ENCODE measurements around the gene LHFPL6. TPM values are rescaled to one million over a fixed set of nuclear protein-coding genes. Genes with fewer than 3 reads are reported as not detected.
A peak's percentile ranks its signal among the peaks of the same experiment; 100 is the strongest.

The LHFPL6 gene
- 10 to 100 TPM; 39.0 to 42.8 (median 40.2) TPM for polyA plus RNA-seq (ENCODE audit: insufficient read length in 3 of 3)

DNA sequence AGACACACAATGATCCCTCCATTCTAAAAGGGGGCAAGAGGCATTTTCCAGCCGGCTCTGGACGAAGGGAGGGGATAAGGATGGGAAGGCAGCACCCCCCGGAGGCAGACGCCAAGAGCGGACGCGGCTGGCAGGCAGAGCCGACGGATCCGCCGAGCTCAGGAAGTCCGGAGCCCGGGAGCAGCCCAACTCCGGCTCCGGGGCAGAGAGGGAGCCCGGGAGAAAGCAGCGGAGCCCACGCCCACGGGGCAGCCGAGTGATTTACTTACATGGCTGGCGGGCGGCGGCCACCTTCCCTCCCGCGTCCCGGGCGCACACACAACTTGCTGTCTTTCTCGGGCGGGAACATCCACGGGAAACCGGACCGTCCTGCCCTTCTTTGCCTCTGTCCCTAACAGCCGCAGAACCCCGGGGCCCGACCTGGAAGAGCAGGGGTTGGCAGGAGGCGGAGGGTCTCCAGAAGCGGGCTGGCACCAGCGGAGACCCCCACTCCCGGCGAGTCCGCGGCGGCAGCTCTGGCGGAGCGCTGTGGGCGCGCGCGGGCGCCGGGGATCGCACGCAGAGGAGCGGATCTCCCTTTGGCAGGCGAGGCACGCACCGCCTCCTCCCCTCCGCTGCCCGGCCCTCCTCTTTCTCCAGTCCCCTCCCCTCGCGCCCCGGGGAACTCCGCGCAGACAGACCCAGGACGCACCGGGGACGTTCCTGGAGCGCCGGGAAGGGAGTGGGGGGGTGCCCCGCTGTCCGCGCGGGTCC lies at the start of gene LHFPL6:
Gene LHFPL6, minus strand, starts transcription at position 580 of the 753 bp plus-strand sequence.
- DNase-seq (ENCODE audit: low read depth in 3 of 3, low spot score in 2 of 3), result peak in 2 of 3 donors; percentile 39 to 63

DNA sequence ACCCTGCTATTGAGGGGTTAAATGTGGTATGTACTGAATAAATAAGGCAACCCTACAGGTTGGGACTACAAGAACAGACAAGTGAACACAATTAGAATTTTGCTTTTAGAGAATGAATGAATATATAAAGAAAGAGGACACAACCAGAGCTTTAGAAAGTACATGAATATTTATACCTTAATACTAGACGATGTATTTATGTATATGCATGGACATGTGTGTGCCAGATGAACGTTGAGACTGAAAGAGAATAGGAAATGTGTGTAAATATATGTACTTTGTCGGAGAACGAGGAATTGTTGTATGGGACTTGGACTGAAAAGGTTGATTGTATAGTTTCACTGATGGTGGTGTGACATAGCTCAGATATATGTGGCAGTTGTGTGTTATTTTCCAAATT lies 43.1 kb upstream of the LHFPL6 start:
- DNase-seq (ENCODE audit: low read depth in 3 of 3, low spot score in 2 of 3), result no peak

DNA sequence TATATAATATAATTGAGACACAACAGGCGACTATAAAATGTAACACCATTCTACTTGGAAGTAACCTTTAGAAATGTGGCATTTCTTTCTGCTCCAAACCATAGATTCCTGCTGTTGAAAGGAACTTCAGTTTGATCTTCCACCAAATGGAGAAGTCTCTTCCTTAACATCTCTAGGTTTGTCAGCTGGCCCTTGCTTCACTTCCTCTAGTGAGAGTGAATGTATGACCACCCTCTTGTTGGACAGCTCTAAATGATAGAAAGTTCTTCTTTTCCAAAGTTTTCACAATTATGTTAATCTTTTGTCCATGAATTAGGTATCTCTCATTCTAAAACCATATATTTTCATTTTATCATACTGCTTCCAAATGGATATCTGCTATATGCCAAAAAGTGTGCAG lies 38.7 kb upstream of the LHFPL6 start:
- DNase-seq (ENCODE audit: low read depth in 3 of 3, low spot score in 2 of 3), result no peak

DNA sequence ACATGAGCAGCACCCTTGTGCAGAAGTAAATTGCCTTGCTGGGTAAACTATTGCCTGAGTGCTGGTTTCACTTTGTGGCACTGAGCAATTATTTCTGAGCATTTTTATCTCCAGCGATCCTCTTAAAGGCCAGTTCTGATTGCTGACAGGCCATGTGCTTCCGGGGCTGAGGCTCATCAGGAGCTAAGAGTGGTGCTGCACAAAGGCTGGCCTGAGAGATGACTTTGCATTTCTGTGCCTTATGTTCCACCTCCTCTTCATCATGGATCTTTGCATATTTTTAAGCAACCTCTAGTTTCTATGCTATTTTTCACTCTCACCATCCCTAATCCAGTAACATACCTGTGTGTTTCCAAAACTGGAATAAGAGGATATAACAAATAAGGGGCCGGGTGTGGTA lies 34.9 kb upstream of the LHFPL6 start:
- no peak for DNase-seq (ENCODE audit: low read depth in 3 of 3, low spot score in 2 of 3)

GRCh38 chr13:39635564-39635963 lies 32.6 kb upstream of the LHFPL6 start:
- no peak for DNase-seq (ENCODE audit: low read depth in 3 of 3, low spot score in 2 of 3)

DNA sequence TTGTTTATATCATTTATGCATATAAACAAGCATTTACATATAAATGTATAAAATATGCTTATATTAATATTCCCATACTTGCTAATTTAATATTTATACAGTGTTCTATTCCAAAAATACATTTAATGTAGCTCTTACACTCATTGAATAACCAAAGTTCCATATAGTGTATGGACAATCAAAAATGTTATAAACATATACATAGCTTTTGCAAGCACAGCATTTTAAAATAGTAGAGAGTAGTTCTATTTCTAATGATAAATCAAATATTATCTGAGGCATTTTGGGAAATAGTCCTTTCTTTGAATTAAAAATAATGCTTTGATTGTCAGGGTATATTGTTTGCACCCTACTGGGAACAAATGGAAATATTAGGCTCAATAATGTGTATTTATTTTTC lies 30.0 kb upstream of the LHFPL6 start:
- no peak for DNase-seq (ENCODE audit: low read depth in 3 of 3, low spot score in 2 of 3)

DNA sequence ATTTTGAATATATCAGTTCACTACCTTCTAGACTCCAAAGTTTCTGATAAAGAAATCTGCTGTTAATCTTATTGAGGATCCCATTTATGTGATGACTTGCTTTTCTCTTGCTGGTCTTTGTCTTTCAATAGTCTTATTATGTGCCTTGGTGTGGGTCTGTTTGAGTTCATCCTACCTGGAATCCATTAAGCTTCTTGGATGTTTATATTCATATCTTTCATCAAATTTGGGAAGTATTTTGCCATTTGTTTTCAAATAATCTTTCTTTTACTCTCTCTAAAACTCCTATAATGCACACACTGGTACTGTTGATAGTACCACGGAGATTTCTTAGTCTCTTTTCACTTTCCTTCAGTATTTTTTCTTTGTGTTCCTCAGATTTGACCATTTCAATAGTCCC lies 28.3 kb upstream of the LHFPL6 start:
- no peak for DNase-seq (ENCODE audit: low read depth in 3 of 3, low spot score in 2 of 3)

- no peak for DNase-seq (ENCODE audit: low read depth in 3 of 3, low spot score in 2 of 3)
These were observed 20.5 kb upstream of the LHFPL6 start for GRCh38 chr13:39623466-39623865.

GRCh38 chr13:39618561-39618960 lies 15.6 kb upstream of the LHFPL6 start:
- no peak for DNase-seq (ENCODE audit: low read depth in 3 of 3, low spot score in 2 of 3)

DNA sequence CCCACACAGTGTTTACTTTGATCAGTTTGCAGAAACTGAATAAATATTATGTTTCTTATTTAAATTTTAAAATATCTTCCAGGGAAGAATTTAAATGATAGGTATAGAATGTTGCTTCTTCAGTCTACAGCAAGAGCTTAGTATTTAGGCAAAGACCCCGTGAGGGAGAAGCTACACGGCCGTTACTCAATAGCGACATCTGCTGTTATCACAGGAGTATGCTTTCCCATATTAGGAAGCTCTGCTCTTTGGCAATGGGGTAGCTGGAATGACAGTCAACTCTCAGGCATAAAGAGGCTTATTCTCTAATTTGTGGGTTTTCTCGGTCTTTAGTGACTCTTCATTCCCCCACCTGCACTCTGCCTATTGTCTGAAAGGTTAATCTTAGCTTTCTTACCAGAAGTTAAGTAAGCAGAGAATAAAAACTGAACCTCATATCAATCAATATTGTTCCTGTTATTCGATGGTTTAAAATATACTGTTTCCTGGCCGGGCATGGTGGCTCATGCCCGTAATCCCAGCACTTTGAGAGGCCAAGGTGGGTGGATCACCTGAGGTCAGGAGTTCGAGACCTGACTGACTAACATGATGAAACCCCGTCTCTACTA lies 13.2 kb upstream of the LHFPL6 start:
- DNase-seq (ENCODE audit: low read depth in 3 of 3, low spot score in 2 of 3), result peak in 2 of 3 donors; percentile 44 to 52

DNA sequence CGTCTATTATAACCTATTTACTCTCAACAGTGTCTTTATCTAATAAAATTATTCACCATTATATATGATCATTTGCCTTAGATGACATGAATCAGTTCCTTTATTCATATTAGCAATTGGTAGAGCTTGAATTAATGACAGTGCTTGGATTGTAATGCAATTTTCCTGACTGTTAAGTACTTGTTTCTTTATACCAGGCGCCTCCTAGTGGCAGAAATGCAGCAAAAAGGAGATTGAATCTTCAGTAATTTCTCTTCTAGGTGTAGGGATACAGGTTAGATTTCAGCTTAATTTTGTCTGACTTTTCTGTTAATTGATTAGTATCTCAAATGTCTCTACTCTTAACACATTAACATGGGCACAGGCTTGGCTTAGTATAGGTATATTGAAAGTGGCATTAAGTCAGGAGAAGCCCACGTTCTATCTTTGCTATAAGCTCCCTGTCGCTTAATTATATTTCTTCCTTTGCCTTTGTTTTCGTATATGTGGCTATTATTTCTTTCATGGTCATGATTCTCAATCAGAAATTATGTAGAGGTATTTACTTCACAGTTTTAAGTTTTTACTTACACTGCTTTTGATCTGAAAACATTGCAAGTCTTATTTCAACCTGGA lies 9.1 kb upstream of the LHFPL6 start:
- peak in 2 of 3 donors; percentile 45 to 50 for DNase-seq (ENCODE audit: low read depth in 3 of 3, low spot score in 2 of 3)

DNA sequence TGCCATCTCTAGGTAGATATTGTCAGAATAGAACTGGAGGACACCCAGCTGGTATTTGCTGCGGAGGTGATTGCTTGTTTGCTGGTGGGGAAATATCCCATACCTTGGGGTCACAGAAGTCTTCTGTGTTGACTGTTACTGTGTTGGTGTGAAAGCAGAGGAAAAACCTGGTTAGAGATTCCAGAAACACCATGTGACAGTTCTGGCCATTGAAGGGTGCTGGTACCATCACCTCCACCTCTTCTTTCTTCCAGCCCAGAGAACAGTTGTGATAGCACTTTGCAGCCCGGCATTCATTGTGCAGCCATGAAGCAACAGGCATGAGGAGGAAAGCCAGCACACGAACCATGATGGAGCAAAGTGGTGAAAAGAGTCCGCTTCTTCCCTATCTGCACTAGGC lies 4.9 kb upstream of the LHFPL6 start:
- no peak for DNase-seq (ENCODE audit: low read depth in 3 of 3, low spot score in 2 of 3)

DNA sequence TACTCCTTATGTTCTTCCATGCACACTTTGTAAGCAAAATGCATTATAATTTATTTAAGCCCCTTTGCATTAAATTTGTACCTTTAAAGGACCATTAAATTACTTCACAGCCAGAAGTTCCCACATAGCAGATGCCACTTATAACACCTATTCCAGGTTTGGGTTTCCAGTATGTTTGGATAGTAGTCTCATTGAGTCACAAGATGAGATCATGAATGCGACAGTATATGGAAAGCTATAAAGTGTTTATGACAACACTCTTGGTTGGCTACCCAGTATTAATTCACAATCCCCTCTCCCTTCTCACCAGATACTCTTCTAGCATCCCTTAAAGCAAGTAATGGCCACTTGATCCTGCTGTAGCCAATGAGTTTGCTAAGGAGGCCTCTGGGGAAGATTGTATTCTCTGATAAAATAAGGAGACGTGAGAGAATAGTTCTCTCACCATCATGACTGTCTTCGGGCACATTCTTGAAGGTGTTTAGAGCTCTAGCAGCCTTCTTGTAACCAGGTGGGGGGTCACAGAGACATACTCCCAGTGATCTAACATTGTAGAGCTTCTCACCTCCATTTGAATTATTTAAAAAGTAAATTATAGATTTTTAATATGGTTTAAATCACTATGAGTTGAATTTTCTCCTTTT lies 2.8 kb upstream of the LHFPL6 start:
- no peak for DNase-seq (ENCODE audit: low read depth in 3 of 3, low spot score in 2 of 3)

DNA sequence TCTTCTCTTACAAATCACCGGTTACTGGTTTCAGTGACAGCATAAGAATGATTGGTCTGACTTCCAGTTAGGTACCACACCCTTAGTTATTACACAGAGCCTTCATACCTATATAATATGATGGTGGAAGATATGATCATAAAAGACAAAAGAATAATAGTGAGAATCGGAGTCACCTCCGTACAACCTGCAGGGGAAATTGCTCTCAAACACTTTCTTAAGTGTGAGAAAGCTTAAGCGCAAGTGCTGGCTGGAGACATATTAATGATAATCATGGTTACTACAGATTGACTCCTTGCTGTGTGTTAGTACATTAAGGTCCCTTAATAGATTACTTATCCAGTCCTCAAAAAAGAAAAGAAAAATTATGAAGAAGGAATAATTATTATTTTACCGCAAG lies 1.8 kb upstream of the LHFPL6 start:
- no peak for DNase-seq (ENCODE audit: low read depth in 3 of 3, low spot score in 2 of 3)

DNA sequence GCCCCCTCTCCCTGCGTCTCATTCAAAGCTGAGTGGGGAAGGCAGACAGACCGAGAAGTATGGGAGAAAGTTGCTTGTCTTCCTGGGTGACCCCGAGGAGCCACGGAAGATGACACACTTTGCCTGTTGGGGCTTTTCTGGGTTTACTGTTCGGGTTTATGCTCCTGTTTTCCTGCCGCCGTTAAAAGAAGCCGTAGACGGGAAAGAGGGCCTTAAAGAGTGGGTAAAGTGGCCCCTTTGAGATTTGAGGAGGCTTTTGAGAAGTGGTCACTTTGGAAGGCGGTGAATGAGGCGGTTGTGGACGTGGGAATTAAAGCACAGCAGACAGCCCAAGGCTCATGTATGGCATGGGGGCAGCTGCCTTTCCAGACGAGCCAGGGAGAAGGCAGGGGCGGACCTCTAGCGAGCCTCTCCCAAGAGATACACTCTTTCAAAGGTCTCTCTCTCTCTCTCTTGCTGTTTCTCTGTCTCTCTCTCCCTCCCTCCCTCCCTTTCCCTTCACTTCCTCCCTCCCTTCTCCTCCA lies 493 bp upstream of the LHFPL6 start:
- DNase-seq (ENCODE audit: low read depth in 3 of 3, low spot score in 2 of 3), result no peak

DNA sequence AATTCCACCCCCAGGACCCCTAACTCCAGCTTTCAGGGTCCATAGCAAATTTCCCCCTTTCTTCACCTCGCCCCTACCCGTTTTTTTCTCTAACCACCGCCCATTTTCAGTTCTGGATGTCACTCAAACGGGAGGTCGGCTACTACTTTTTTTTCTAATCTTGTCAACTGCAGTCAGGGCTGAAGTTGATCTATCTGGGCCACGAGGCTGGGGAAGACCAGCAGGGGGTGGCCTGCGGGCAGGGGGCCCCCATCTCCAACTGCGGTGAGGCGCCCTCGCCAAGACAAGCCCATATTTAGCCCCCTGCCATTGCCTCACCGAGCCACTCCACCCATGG lies 748 bp downstream of the LHFPL6 start:
- no peak for DNase-seq (ENCODE audit: low read depth in 3 of 3, low spot score in 2 of 3)

- DNase-seq (ENCODE audit: low read depth in 3 of 3, low spot score in 2 of 3), result no peak
These were observed 1.4 kb downstream of the LHFPL6 start for GRCh38 chr13:39601636-39602035.

DNA sequence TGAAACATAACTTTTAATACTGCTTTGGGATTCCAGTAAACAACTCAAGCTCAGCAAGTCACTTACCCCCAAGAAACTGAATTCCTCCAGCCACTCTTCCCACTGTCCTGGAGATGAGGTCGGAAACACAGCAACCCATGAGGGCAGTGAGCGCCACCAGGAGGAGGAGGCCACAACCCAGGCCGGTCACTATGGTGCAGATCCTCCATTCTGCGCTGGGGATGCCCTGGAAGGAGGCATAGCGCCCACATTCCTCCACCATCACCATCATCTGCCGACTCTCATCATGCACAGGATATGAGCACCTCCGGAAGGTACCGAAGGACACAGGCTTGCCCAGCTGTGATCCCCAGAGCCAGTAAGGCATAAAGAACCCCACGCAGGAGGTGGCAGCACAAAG lies 2.2 kb downstream of the LHFPL6 start:
- DNase-seq (ENCODE audit: low read depth in 3 of 3, low spot score in 2 of 3), result no peak

DNA sequence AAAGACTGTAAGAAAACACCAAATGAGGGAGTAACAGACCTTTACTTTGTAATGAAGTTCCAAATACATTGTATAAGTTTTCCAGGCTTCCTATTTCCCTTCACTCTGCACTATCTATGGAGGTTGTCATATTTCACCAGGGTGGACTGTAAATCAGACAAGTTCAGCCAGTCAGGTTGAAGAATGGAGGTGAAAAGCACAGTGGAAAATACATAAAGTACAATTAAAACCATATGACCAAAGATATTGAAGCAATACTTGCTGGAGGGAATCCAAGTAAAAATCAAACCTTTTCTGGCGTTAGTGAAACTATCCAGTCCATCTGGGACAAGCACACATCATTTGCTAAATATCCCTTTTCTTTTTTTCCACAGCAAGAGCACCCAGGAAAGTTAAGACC lies 3.2 kb downstream of the LHFPL6 start:
- DNase-seq (ENCODE audit: low read depth in 3 of 3, low spot score in 2 of 3), result no peak

GRCh38 chr13:39599012-39599411 lies 4.0 kb downstream of the LHFPL6 start:
- DNase-seq (ENCODE audit: low read depth in 3 of 3, low spot score in 2 of 3), result no peak

DNA sequence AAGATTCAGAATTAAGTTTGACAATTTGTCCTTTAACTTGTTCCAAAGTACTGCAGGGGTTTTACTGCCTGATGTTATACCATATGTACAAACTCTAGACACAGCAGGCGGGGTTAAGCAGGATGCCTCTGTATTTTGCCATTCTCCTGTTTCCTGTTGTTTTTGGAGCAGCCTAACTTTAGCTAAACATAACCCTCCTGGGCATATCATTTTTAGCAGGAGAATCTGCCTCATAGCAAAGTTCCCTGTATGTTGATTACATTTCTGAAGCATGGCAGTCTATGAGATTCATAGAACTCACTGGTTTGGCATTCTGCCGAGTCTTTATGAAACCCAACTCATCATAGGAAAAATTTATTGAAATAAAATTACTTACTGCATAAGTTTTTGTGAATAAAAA lies 5.2 kb downstream of the LHFPL6 start:
- no peak for DNase-seq (ENCODE audit: low read depth in 3 of 3, low spot score in 2 of 3)
